Heart left ventricle (tissue), 16 donors: ENCODE measurements around the gene CENPC. TPM values are rescaled to one million over a fixed set of nuclear protein-coding genes. Genes with fewer than 3 reads are reported as not detected.

Experiments used
- ATAC-seq, 4 donors: fragments of 200-7000 bp; cut with Tn5 transposase; one replicate each; pipeline ENCODE4 v1.9.1; 2020 to 2022; ENCODE audit warnings: moderate library complexity in 4 of 4, mild to moderate bottlenecking in 3 of 4, moderate number of reproducible peaks in 1 of 4
- DNase-seq, 5 donors: peaks; one replicate each; pipeline ENCODE4 v3.0.0-alpha.2; 2020
- H3K27ac ChIP-seq, 12 donors: fragments of 200-600 bp; sonication (generic) in 4 of 12; one replicate each; pipeline versions ENCODE4 v1.5.0 to v1.8.0; 2016 to 2022; ENCODE audit warnings: mild to moderate bottlenecking in 2 of 12
- H3K27me3 ChIP-seq, 9 donors: fragments of 200-600 bp; sonication (generic) in 2 of 9; one replicate each; pipeline versions ENCODE4 v1.5.1 to v1.8.0; 2016 to 2022; ENCODE audit warnings: mild to moderate bottlenecking in 3 of 9
- H3K36me3 ChIP-seq, 9 donors: fragments of 200-600 bp; sonication (generic) in 2 of 9; one replicate each; pipeline versions ENCODE4 v1.5.0 to v1.8.0; 2018 to 2022; ENCODE audit warnings: mild to moderate bottlenecking in 2 of 9
- H3K4me1 ChIP-seq, 12 donors: fragments of 200-600 bp; sonication (generic) in 4 of 12; one replicate each; pipeline versions ENCODE4 v1.5.0 to v1.8.0; 2016 to 2022; ENCODE audit warnings: mild to moderate bottlenecking in 3 of 12
- H3K4me3 ChIP-seq, 12 donors: fragments of 200-600 bp; sonication (generic) in 4 of 12; one replicate each; pipeline versions ENCODE4 v1.5.0 to v1.8.0; 2017 to 2022; ENCODE audit warnings: mild to moderate bottlenecking in 9 of 12, moderate library complexity in 4 of 12
- H3K9me3 ChIP-seq, 12 donors: fragments of 200-600 bp; sonication (generic) in 4 of 12; one replicate each; pipeline versions ENCODE4 v1.5.0 to v1.8.0; 2016 to 2022; ENCODE audit warnings: mild to moderate bottlenecking in 1 of 12
- POLR2A ChIP-seq, 2 donors: fragments of 450-650 bp; IDR thresholded peaks; one replicate each; pipeline ENCODE4 v1.6.1; 2017; ENCODE audit warnings: antibody characterized with exemption in 2 of 2, mild to moderate bottlenecking in 2 of 2, moderate library complexity in 2 of 2
- WGBS, 4 donors: extraction: QIAGEN DNeasy Blood & Tissue Kit in 2 of 4; methylation state at CpG; one replicate each; pipeline versions ENCODE4 v1.1.5 to v1.1.7; 2013 to 2018; 5-methylcytosine and 5-hydroxymethylcytosine counted together
- intact Hi-C, 10 donors: fragments of 100-400 bp; cut with DNase I; formaldehyde crosslinking; loops; one replicate each; pipeline versions ENCODE4 v1.11.1 to v1.14.2; 2022
- polyA plus RNA-seq, 2 donors: library from polyadenylated mRNA; stranded (reverse); fragments of 200-250 nt; gene quantifications; one replicate each; pipeline ENCODE4 v1.2.3, GENCODE V29; 2013
- total RNA-seq, 9 donors: library from RNA; depleted of rRNA in 2 of 9; stranded (reverse); fragments of >200 nt in 2 of 9; fragmentation: NEBNext Ultra II Directional in 3 of 9; extraction: Animal tissue kit (Norgen Biotek cat#: 25700) in 3 of 9; gene quantifications; one replicate each; pipeline versions ENCODE4 v1.1.0 to v1.2.4, GENCODE V29; 2016 to 2023
- TF ChIP-seq, protein P1 (sequence below), 12 donors: fragments of 200-600 bp; sonication (generic) in 4 of 12; IDR thresholded peaks; one replicate each; pipeline versions ENCODE4 v1.5.0 to v1.8.0; 2018 to 2022; ENCODE audit warnings: antibody characterized with exemption in 12 of 12, mild to moderate bottlenecking in 5 of 12
- donor health status: ischemic (EF 13 %, LVEDD 7.1; RV severe dilation, severe dysfunction).
- donor health status: healthy with polysubstance abuse.
- donor health status: DM: no; HTN: yes; CAD: no.
- donor health status: DM: no; HTN: no; CAD: no.
- donor health status: ischemic (EF 25% LVEDD 6.9; RV normal size, moderate dysfunction).
- donor health status: ischemic (EF 25% LVEDD 5.7; RV mildly dilated, moderate dysfunction).
- donor health status: healthy.
- donor health status: DM: yes; HTN: yes; CAD: no.
- donor health status: ischemic (EF 35%, LVEDD 5.7; RV mildly dilated, moderate dysfunction).
- donor health status: nonischemic (EF 11% LVEDD 7.7; RV severe dilation, severe dysfunction).
- donor health status: DM: yes; HTN: yes; CAD: no.
- donor health status: PGD.
- donor health status: ischemic (EF 29% LVEDD 5.4; RV normal size, mild dysfunction).
- donor health status: nonischemic (EF 23%, LVEDD 6.1; RV moderate dilation, normal function).

CENPC gene
- total and polyA plus RNA-seq, 11 donors: 2.6 to 16.7 (median 8.2) TPM

DNA sequence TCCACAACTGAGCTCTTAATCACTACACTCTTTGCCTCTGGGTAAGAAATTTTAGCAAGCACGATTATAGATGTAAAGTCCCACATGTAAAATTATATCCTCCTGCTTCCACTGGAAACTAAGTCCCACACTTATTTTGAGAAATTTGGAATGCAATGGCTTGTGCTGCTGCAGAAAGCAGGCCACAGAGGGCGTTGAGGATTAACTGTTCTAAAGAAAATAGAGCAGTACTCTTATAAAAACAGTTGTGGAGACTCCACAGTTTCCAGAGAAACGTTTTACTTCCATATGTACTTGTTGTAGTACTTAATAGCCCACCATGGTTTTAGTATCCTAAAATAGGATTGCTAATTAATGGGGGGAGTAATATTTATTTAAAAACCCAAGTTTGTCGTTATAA lies 1.7 kb upstream of the CENPC start:
- peaks cover 0 to 32% (median 13%) of the 10 kb centered on the region in 12 donors for H3K4me1 ChIP-seq
- 60 to 70% (median 68%) methylated on average over 4 of the region's 4 CpGs for WGBS, 4 donors
- TF ChIP-seq POLR2A (IDR thresholded peaks at IDR 0.05): no peak
- TF ChIP-seq, protein P1, sequence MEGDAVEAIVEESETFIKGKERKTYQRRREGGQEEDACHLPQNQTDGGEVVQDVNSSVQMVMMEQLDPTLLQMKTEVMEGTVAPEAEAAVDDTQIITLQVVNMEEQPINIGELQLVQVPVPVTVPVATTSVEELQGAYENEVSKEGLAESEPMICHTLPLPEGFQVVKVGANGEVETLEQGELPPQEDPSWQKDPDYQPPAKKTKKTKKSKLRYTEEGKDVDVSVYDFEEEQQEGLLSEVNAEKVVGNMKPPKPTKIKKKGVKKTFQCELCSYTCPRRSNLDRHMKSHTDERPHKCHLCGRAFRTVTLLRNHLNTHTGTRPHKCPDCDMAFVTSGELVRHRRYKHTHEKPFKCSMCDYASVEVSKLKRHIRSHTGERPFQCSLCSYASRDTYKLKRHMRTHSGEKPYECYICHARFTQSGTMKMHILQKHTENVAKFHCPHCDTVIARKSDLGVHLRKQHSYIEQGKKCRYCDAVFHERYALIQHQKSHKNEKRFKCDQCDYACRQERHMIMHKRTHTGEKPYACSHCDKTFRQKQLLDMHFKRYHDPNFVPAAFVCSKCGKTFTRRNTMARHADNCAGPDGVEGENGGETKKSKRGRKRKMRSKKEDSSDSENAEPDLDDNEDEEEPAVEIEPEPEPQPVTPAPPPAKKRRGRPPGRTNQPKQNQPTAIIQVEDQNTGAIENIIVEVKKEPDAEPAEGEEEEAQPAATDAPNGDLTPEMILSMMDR (IDR thresholded peaks at IDR 0.05): peak in 1 of 12 donors; percentile 22
- no peak overlapping the region for H3K27ac ChIP-seq
- no peak overlapping the region for H3K4me3 ChIP-seq
- intact Hi-C loops: loop anchor here in 5 of 10 donors (10.0 kb wide), 2 partner anchors 148 to 628 kb away; no protein-coding TSS in a partner anchor
- no peaks in the 10 kb centered on the region for H3K9me3 ChIP-seq
- no peak for ATAC-seq
- no peaks in the 10 kb centered on the region for H3K27me3 ChIP-seq
- peaks cover 0 to 17% (median 11%) of the 10 kb centered on the region in 9 donors for H3K36me3 ChIP-seq
- DNase-seq: no peak

DNA sequence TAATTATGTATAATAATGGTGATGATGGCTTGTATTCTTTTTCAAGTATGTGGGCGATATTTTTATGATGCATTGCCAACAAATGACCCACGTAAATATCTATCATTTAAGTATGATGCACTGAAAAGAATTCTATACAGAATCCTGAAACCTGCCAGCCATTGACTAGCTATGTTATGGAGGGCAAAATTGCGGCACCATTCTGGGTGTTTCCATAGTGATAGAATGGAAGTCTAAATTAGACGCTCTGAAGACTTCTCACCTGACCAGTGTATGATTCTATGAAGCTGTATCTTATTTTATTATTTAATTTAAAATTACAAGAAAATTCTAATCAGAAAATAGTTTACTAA lies 677 bp upstream of the CENPC start:
- ATAC-seq (no peak), DNase-seq (no peak)
- Histone ChIP-seq H3K27ac (peak overlapping the region in 11 of 12 donors; percentile 79 to 96 (median 89)), H3K4me1 (peaks cover 0 to 36% (median 16%) of the 10 kb centered on the region in 12 donors), H3K36me3 (peaks cover 0 to 26% (median 17%) of the 10 kb centered on the region in 9 donors), H3K9me3 (no peaks in the 10 kb centered on the region), H3K4me3 (peak overlapping the region; percentile 58 to 95 (median 84)), H3K27me3 (no peaks in the 10 kb centered on the region)
- intact Hi-C loops: loop anchor here in 5 of 10 donors (10.0 kb wide), 2 partner anchors 149 to 629 kb away; no protein-coding TSS in a partner anchor
- WGBS, 4 donors: 44 to 53% (median 45%) methylated on average over 4 of the region's 4 CpGs
- TF ChIP-seq POLR2A (IDR thresholded peaks at IDR 0.05): no peak
- TF ChIP-seq, protein P1 (IDR thresholded peaks at IDR 0.05): no peak

DNA sequence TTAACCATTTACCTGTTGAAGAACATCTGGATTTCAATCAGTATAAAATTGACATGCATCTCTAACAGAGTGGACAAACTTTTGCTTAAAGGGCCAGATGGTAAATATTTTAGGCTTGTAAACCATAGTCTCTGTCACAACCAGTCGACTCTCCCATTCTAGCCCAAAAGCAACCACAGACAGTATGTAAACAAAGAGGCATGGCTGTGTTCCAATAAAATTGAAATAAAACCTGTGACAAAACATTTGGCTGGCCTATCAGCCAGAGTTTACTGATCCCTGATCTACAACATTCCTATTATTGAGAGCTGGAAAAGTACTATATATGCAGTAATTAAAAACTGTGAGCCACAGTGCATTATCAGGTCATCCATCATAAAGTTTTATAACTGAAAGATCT lies 3.2 kb downstream of the CENPC start:
- no peak overlapping the region for H3K4me3 ChIP-seq
- WGBS, 4 donors: 48 to 69% (median 62%) methylated on average over 1 of the region's 1 CpG
- no peaks in the 10 kb centered on the region for H3K9me3 ChIP-seq
- intact Hi-C loops: loop anchor here in 5 of 10 donors (10.0 kb wide), 2 partner anchors 153 to 633 kb away; no protein-coding TSS in a partner anchor
- no peak for DNase-seq
- ATAC-seq: no peak
- H3K27ac ChIP-seq: no peak overlapping the region
- TF ChIP-seq POLR2A (IDR thresholded peaks at IDR 0.05): no peak
- TF ChIP-seq, protein P1 (IDR thresholded peaks at IDR 0.05): no peak
- H3K36me3 ChIP-seq: peaks cover 0 to 65% (median 55%) of the 10 kb centered on the region in 9 donors
- no peaks in the 10 kb centered on the region for H3K27me3 ChIP-seq
- H3K4me1 ChIP-seq: peaks cover 0 to 36% (median 16%) of the 10 kb centered on the region in 12 donors

DNA sequence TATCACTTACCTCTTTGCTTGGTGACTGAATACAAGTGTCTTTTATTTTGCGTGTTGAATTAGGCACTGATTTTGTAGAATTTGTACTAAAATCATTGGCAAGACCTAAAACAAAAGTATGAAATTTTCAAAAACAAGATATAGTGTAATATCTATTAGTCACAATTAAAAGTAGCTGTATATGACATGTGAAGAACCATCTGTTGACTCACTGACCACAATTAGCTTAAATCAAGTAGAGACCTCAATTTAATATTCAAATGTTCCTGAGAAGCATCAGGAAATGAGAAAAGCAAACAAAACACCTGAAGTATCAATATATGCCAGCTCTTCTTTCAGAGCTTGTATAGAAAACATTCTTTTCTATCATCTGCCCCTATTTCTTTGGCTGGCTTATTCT lies 5.5 kb downstream of the CENPC start:
- intact Hi-C loops: loop anchor here in 5 of 10 donors (10.0 kb wide), 2 partner anchors 155 to 635 kb away; no protein-coding TSS in a partner anchor

More for the DNA sequence above, 5.5 kb downstream of the CENPC start:
- DNase-seq (no peak), ATAC-seq (no peak)
- Histone ChIP-seq H3K36me3 (peaks cover 0 to 87% (median 76%) of the 10 kb centered on the region in 9 donors), H3K9me3 (no peaks in the 10 kb centered on the region), H3K4me3 (no peak overlapping the region), H3K27ac (no peak overlapping the region), H3K27me3 (no peaks in the 10 kb centered on the region), H3K4me1 (peaks cover 0 to 29% (median 14%) of the 10 kb centered on the region in 12 donors)
- no peak for TF ChIP-seq POLR2A (IDR thresholded peaks at IDR 0.05)
- TF ChIP-seq, protein P1 (IDR thresholded peaks at IDR 0.05): no peak
- WGBS, 4 donors: 91 to 97% (median 97%) methylated on average over 1 of the region's 1 CpG
